ENCODE data around the gene HCST. TPM values are rescaled to one million over a fixed set of nuclear protein-coding genes. Genes with fewer than 3 reads are reported as not detected.

The HCST gene
- total RNA-seq, 2 donors from 2014 or later, result 2.4 to 4.8 TPM

DNA sequence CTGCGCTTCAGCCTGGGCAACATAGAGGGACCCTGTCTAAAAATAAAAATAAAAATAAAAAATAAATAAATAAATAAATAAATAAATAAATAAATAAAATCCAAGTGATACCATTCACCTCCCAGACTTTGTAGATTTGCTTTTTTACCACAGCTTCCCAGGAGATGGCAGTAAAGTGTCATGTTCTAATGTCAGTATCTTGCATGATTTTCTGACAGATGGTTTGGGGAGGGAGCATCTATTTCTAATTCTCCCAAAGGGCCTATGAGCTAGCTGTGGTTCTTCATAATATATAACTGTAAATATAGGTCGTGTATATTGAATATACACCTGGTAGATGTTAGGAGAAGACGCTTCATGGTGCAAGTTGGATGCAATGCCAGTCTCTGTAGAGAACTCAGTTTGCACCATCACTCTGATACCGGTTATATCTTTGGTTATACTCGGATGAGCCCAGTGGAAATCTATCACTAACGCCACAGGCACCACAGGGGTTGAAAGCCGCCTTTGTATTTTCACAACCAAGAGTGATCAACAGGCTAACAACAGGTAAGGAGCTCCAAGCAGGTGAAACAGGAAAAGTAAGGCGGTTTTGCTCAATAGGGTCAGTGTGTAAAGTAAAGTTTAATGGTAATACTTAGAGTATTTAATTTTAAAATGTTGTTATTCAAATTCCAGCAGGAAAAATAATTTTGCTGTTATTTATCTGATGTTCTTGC, 20.1 kb upstream of the HCST start:
- H3K27me3 ChIP-seq, result no peaks in the 10 kb centered on the region
- no peaks in the 10 kb centered on the region for H3K9me3 ChIP-seq
- peak; percentile 62 for DNase-seq
- H3K9ac ChIP-seq (ENCODE audit: low read depth in 2 of 2, low read length in 2 of 2), result no peak overlapping the region
- TF ChIP-seq, protein P1, sequence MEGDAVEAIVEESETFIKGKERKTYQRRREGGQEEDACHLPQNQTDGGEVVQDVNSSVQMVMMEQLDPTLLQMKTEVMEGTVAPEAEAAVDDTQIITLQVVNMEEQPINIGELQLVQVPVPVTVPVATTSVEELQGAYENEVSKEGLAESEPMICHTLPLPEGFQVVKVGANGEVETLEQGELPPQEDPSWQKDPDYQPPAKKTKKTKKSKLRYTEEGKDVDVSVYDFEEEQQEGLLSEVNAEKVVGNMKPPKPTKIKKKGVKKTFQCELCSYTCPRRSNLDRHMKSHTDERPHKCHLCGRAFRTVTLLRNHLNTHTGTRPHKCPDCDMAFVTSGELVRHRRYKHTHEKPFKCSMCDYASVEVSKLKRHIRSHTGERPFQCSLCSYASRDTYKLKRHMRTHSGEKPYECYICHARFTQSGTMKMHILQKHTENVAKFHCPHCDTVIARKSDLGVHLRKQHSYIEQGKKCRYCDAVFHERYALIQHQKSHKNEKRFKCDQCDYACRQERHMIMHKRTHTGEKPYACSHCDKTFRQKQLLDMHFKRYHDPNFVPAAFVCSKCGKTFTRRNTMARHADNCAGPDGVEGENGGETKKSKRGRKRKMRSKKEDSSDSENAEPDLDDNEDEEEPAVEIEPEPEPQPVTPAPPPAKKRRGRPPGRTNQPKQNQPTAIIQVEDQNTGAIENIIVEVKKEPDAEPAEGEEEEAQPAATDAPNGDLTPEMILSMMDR (IDR thresholded peaks at IDR 0.05), result peak; percentile 41
- H3K36me3 ChIP-seq, result no peaks in the 10 kb centered on the region
- H3K4me3 ChIP-seq, result no peak overlapping the region
- intact Hi-C loops (cut with DNase I), result loop anchor here (5.0 kb wide), 1 partner anchor 50 kb away; no protein-coding TSS in a partner anchor
- no peak overlapping the region for H3K27ac ChIP-seq
- no peaks in the 10 kb centered on the region for H3K4me1 ChIP-seq

DNA sequence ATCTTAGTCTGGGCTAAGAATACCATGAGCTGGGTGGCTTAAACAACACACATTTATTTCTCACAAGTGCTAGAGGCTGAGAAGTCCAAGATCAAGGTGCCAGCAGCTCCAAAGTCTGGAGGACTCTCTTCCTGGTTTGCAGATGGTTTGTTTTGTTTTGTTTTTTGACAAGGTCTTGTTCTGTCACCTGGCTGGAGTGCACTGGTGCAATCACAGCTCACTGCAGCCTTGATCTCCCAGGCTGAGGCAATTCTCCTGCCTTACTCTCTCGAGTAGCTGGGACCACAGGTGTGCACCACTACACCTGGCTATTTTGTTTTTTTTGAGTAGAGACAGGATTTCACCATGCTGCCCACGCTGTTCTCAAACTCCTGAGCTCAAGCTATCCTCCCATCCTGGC, 18.4 kb upstream of the HCST start:
- Histone ChIP-seq H3K9ac (ENCODE audit: low read depth in 2 of 2, low read length in 2 of 2) (no peak overlapping the region), H3K9me3 (no peaks in the 10 kb centered on the region), H3K27me3 (no peaks in the 10 kb centered on the region), H3K4me1 (no peaks in the 10 kb centered on the region), H3K4me3 (no peak overlapping the region), H3K36me3 (peaks cover 8% of the 10 kb centered on the region), H3K27ac (no peak overlapping the region)
- DNase-seq, result no peak
- intact Hi-C loops (cut with DNase I), result loop anchor here (5.0 kb wide), 1 partner anchor 48 kb away; no protein-coding TSS in a partner anchor
- TF ChIP-seq, protein P1 (IDR thresholded peaks at IDR 0.05), result no peak

DNA sequence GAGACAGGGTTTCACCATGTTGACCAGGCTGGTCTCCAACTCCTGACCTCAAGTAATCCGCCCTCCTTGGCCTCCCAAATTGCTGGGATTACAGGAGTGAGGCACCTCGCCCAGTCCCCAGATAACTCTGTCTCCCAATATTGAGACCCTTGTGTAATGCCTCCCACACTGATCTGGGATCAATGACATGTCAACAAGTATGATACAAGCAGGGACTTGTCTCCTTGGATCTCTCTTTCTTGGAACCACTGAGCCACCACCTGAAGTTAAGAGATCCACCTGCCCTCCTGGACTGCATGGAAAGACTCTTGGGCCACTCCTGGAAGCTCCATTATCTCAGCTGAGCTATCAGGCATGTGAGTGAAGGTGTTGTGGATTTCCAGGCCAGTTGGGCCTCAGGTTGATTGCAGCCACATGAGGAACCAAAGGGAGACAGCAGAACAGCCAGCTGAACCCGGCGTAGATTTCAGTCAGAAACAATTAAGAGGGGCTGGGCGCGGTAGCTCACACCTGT, 17.0 kb upstream of the HCST start:
- DNase-seq, result no peak
- no peak overlapping the region for H3K27ac ChIP-seq
- H3K36me3 ChIP-seq, result peaks cover 8% of the 10 kb centered on the region
- H3K4me1 ChIP-seq, result no peaks in the 10 kb centered on the region
- H3K27me3 ChIP-seq, result no peaks in the 10 kb centered on the region
- intact Hi-C loops (cut with DNase I), result no loop called here
- H3K9me3 ChIP-seq, result no peaks in the 10 kb centered on the region
- no peak overlapping the region for H3K9ac ChIP-seq (ENCODE audit: low read depth in 2 of 2, low read length in 2 of 2)
- H3K4me3 ChIP-seq, result no peak overlapping the region
- TF ChIP-seq, protein P1 (IDR thresholded peaks at IDR 0.05), result no peak

DNA sequence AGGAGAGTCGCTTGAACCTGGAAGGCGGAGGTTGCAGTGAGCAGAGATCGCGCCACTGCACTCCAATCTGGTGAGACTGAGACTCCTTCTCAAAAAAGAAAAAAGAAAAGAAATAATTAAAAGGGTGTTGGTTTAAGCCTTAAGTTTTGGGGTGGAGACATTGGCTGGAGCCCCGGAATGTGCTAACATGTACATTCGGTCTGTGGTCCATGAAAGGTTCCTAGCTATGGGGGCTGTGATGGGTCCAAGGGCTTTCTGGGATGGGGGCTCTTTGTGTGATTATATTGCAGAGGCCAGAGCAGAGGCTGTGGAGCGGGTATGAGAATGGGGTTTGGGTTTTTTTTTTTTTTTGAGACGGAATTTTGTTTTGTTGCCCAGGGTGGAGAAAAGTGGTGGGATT, 16.4 kb upstream of the HCST start:
- no peak for DNase-seq
- Histone ChIP-seq H3K9me3 (no peaks in the 10 kb centered on the region), H3K9ac (ENCODE audit: low read depth in 2 of 2, low read length in 2 of 2) (no peak overlapping the region), H3K36me3 (peaks cover 8% of the 10 kb centered on the region), H3K27ac (no peak overlapping the region), H3K4me3 (no peak overlapping the region), H3K4me1 (no peaks in the 10 kb centered on the region), H3K27me3 (no peaks in the 10 kb centered on the region)
- TF ChIP-seq, protein P1 (IDR thresholded peaks at IDR 0.05), result no peak
- intact Hi-C loops (cut with DNase I), result no loop called here

DNA sequence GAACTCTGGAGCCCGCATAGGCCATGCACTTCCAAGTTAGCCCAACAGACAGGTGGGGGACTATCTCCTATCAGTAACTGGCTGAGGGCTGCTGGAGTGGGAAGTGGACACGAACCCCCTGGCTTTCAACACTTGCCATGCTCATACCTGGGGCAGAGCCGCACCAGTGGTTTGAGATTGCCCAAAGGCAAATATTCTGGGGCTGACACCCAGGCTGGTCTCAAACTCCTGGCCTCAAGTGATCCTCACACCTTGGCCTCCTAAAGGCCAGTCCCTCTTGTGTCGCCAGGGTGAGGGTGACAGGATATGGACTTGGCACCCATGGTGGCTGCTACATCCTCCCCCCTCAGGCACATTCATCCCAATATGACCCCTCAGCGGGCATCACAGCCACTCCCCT, 15.1 kb upstream of the HCST start:
- no peak for DNase-seq
- Histone ChIP-seq H3K9ac (ENCODE audit: low read depth in 2 of 2, low read length in 2 of 2) (no peak overlapping the region), H3K9me3 (no peaks in the 10 kb centered on the region), H3K36me3 (peaks cover 8% of the 10 kb centered on the region), H3K27ac (no peak overlapping the region), H3K27me3 (no peaks in the 10 kb centered on the region), H3K4me1 (no peaks in the 10 kb centered on the region), H3K4me3 (no peak overlapping the region)
- intact Hi-C loops (cut with DNase I), result no loop called here
- TF ChIP-seq, protein P1 (IDR thresholded peaks at IDR 0.05), result no peak
